Measurements from ENCODE around the gene TCERG1L. TPM values are rescaled to one million over a fixed set of nuclear protein-coding genes. Genes with fewer than 3 reads are reported as not detected.

TCERG1L gene
- polyA plus RNA-seq, 3 donors, result not detected

DNA sequence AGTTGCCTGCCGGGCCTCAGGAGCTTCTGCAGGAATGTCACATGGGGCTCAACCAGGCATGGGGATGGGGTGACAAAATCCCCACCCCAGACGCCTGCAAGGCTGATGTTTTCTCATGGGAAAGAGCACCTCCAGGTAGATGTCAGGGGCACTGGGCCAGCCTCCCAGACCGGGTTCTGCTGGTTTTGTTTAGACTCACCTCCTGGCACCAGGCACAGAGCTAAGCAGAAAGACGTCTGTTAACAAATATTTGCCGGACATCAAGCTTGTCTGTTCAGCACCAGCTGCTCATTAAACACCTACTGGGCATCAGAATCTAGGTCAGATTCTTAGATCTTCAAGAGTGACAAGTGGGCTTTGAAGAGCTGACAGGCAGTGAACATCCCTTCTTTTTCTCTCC, 34.9 kb upstream of the TCERG1L start:
- intact Hi-C loops (cut with micrococcal nuclease), result no loop called here

DNA sequence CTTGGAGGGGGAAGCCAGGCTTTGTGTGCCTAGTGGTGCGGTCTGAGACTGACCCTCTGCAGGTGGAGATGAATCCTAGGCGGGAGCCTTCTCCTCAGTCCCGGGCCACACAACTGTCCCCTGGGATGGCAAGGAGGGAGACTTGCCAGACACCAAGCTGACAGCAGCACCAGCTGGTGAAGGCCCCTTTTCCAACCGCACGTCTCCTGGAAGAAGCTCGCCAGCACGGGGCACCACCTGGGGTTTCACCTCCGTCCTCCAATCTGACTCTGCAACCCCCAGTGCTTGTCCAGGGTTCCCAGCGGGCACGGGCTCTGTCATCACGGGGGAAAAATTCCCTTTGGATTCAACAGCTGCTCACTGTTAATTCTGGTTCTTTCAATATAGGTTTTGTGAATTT, 34.2 kb upstream of the TCERG1L start:
- Mint-ChIP-seq H3K9me3 (peaks cover 0 to 13% (median 9%) of the 10 kb centered on the region in 7 donors), H3K4me3 (no peak overlapping the region), H3K27me3 (ENCODE audit: low read depth in 3 of 3) (peaks cover 0 to 1% (median 0%) of the 10 kb centered on the region in 3 donors), H3K4me1 (no peaks in the 10 kb centered on the region), H3K36me3 (no peaks in the 10 kb centered on the region), H3K27ac (no peak overlapping the region)
- Histone ChIP-seq H3K4me1 (ENCODE audit: control insufficient read depth in 1 of 2, insufficient read depth in 2 of 2, low read length in 2 of 2) (no peaks in the 10 kb centered on the region), H2AFZ (ENCODE audit: insufficient read depth, low read depth, low read length, poor library complexity, severe bottlenecking) (no peak overlapping the region), H4K20me1 (ENCODE audit: insufficient read depth, low read length) (no peaks in the 10 kb centered on the region), H3K4me2 (replicated peaks; ENCODE audit: extremely low read depth, low read length, poor library complexity, severe bottlenecking) (no peak overlapping the region), H3K9me3 (replicated peaks in 1 of 2; ENCODE audit: control insufficient read depth in 1 of 2, insufficient read depth in 1 of 2, low read length in 2 of 2) (peaks cover 7 to 21% of the 10 kb centered on the region in 2 donors), H3K27ac (ENCODE audit: low read depth in 1 of 2, low read length in 2 of 2) (no peak overlapping the region), H3K36me3 (replicated peaks in 1 of 2; ENCODE audit: control insufficient read depth in 1 of 2, insufficient read depth in 2 of 2, low read length in 2 of 2) (no peaks in the 10 kb centered on the region), H3K4me3 (replicated peaks in 1 of 3; ENCODE audit: low read depth in 2 of 3, low read length in 3 of 3) (no peak overlapping the region), H3K9ac (ENCODE audit: insufficient read depth, low read length, poor library complexity, severe bottlenecking) (no peak overlapping the region), H3K79me2 (ENCODE audit: insufficient read depth, low read length) (no peaks in the 10 kb centered on the region), H3K27me3 (ENCODE audit: control insufficient read depth in 2 of 2, insufficient read depth in 2 of 2, low read length in 2 of 2) (no peaks in the 10 kb centered on the region)
- intact Hi-C loops (cut with micrococcal nuclease), result no loop called here
- no peak for DNase-seq
- WGBS (ENCODE audit: insufficient coverage), result 92% methylated on average over 7 of the region's 11 CpGs
- TF ChIP-seq, protein P1, sequence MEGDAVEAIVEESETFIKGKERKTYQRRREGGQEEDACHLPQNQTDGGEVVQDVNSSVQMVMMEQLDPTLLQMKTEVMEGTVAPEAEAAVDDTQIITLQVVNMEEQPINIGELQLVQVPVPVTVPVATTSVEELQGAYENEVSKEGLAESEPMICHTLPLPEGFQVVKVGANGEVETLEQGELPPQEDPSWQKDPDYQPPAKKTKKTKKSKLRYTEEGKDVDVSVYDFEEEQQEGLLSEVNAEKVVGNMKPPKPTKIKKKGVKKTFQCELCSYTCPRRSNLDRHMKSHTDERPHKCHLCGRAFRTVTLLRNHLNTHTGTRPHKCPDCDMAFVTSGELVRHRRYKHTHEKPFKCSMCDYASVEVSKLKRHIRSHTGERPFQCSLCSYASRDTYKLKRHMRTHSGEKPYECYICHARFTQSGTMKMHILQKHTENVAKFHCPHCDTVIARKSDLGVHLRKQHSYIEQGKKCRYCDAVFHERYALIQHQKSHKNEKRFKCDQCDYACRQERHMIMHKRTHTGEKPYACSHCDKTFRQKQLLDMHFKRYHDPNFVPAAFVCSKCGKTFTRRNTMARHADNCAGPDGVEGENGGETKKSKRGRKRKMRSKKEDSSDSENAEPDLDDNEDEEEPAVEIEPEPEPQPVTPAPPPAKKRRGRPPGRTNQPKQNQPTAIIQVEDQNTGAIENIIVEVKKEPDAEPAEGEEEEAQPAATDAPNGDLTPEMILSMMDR (IDR thresholded peaks at IDR 0.05), result no peak

More for the DNA sequence above, 34.9 kb upstream of the TCERG1L start:
- H3K9me3 Mint-ChIP-seq, result peaks cover 0 to 11% (median 9%) of the 10 kb centered on the region in 7 donors
- TF ChIP-seq, protein P1 (IDR thresholded peaks at IDR 0.05), result no peak
- Histone ChIP-seq H4K20me1 (ENCODE audit: insufficient read depth, low read length) (no peaks in the 10 kb centered on the region), H3K36me3 (replicated peaks in 1 of 2; ENCODE audit: control insufficient read depth in 1 of 2, insufficient read depth in 2 of 2, low read length in 2 of 2) (no peaks in the 10 kb centered on the region), H3K9ac (ENCODE audit: insufficient read depth, low read length, poor library complexity, severe bottlenecking) (no peak overlapping the region), H3K79me2 (ENCODE audit: insufficient read depth, low read length) (no peaks in the 10 kb centered on the region), H2AFZ (ENCODE audit: insufficient read depth, low read depth, low read length, poor library complexity, severe bottlenecking) (no peak overlapping the region), H3K9me3 (replicated peaks in 1 of 2; ENCODE audit: control insufficient read depth in 1 of 2, insufficient read depth in 1 of 2, low read length in 2 of 2) (peaks cover 7 to 21% of the 10 kb centered on the region in 2 donors), H3K4me2 (replicated peaks; ENCODE audit: extremely low read depth, low read length, poor library complexity, severe bottlenecking) (no peak overlapping the region), H3K4me3 (replicated peaks in 1 of 3; ENCODE audit: low read depth in 2 of 3, low read length in 3 of 3) (no peak overlapping the region), H3K27ac (ENCODE audit: low read depth in 1 of 2, low read length in 2 of 2) (no peak overlapping the region), H3K4me1 (ENCODE audit: control insufficient read depth in 1 of 2, insufficient read depth in 2 of 2, low read length in 2 of 2) (no peaks in the 10 kb centered on the region), H3K27me3 (ENCODE audit: control insufficient read depth in 2 of 2, insufficient read depth in 2 of 2, low read length in 2 of 2) (no peaks in the 10 kb centered on the region)
- H3K27me3 Mint-ChIP-seq (ENCODE audit: low read depth in 3 of 3), result peaks cover 0 to 1% (median 0%) of the 10 kb centered on the region in 3 donors
- H3K27ac Mint-ChIP-seq, result peak overlapping the region in 1 of 7 donors; percentile 69
- DNase-seq, result no peak
- no peak overlapping the region for H3K4me3 Mint-ChIP-seq
- 82% methylated on average over 4 of the region's 5 CpGs for WGBS (ENCODE audit: insufficient coverage)
- H3K36me3 Mint-ChIP-seq, result no peaks in the 10 kb centered on the region
- no peaks in the 10 kb centered on the region for H3K4me1 Mint-ChIP-seq
